ENCODE results near the gene EIF2D. TPM values are rescaled to one million over a fixed set of nuclear protein-coding genes. Genes with fewer than 3 reads are reported as not detected.

EIF2D gene
- total RNA-seq, 1 experiment from 2014 or later = 110 TPM

DNA sequence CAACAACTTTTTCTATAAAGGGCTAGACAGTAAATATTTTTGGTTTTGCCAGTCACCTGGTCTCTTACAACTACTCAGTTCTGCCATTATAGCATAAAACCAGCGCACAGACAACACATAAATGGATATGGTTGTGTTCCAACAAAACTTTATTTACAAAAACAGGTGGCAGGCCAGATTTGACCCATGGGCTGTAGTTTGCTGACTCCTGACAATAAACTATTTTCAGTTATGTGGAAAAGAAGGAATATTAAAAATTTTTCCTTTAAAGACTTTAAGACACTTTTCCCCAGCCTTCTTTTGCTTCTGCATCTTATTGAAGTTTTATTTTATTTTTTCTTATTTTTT is 16.0 kb downstream of the EIF2D start:
- H3K9me3 Mint-ChIP-seq (ENCODE audit: unreplicated experiment) = no peaks in the 10 kb centered on the region
- intact Hi-C loops (cut with micrococcal nuclease) = no loop called here

DNA sequence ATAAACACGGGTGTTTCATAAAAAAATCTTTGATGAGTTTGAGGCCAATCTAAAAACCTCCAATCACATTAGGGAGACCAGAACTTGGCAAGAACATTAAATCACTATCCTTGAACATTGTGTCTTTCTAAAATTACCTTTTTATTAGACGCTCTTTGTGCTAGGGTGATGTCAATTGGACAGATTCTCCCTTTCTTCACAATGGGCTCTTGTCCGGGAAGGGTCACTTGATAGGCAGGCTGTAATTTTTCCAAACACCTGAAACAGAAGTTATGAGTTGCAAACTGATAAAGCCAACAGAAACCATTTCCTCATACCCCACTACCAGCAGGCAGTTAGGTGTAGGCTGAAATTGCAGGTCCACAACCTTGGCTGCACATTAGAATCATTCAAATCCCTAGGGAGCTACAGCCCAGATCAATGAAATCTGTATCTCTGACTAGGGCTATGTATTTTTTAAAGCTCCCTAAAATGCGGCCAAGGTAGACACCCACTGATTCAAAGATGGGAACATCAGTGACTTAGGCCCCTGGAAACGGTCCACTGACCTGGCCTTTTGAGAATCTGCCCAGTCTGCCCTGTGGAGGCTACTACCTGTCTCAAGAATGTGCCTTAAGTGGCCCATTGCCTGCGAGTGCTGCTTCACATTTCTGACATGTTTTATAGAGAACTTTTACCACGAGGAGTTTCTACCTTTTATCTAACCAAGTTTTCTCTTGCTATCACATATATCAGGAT is 16.5 kb downstream of the EIF2D start:
- CTCF ChIA-PET = interaction anchor here (0.6 to 5.9 kb wide), 9 partner anchors 9 to 141 kb away, joined by 3 to 61 read pairs (median 4); no protein-coding TSS in a partner anchor

More for the DNA sequence above, 16.0 kb downstream of the EIF2D start:
- no peak overlapping the region for H3K4me3 Mint-ChIP-seq (ENCODE audit: unreplicated experiment)
- no peak for DNase-seq (ENCODE audit: unreplicated experiment)
- H3K27me3 Mint-ChIP-seq (ENCODE audit: insufficient read depth, unreplicated experiment) = no peaks in the 10 kb centered on the region
- H3K27ac Mint-ChIP-seq (ENCODE audit: low read depth, unreplicated experiment) = no peak overlapping the region
- POLR2A ChIA-PET = no interaction called here
- no peaks in the 10 kb centered on the region for H3K4me1 Mint-ChIP-seq (ENCODE audit: insufficient read depth, unreplicated experiment)
- peaks cover 100% of the 10 kb centered on the region for H3K36me3 Mint-ChIP-seq (ENCODE audit: insufficient read depth, unreplicated experiment)
- no TSS peak for BruUV-seq (replicated peaks)
- CTCF ChIA-PET = interaction anchor here (0.5 to 22.3 kb wide), 6 partner anchors 12 to 135 kb away, joined by 3 to 356 read pairs (median 8); no protein-coding TSS in a partner anchor
- TF ChIP-seq, protein P1, sequence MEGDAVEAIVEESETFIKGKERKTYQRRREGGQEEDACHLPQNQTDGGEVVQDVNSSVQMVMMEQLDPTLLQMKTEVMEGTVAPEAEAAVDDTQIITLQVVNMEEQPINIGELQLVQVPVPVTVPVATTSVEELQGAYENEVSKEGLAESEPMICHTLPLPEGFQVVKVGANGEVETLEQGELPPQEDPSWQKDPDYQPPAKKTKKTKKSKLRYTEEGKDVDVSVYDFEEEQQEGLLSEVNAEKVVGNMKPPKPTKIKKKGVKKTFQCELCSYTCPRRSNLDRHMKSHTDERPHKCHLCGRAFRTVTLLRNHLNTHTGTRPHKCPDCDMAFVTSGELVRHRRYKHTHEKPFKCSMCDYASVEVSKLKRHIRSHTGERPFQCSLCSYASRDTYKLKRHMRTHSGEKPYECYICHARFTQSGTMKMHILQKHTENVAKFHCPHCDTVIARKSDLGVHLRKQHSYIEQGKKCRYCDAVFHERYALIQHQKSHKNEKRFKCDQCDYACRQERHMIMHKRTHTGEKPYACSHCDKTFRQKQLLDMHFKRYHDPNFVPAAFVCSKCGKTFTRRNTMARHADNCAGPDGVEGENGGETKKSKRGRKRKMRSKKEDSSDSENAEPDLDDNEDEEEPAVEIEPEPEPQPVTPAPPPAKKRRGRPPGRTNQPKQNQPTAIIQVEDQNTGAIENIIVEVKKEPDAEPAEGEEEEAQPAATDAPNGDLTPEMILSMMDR (IDR thresholded peaks at IDR 0.05; ENCODE audit: unreplicated experiment) = no peak

DNA sequence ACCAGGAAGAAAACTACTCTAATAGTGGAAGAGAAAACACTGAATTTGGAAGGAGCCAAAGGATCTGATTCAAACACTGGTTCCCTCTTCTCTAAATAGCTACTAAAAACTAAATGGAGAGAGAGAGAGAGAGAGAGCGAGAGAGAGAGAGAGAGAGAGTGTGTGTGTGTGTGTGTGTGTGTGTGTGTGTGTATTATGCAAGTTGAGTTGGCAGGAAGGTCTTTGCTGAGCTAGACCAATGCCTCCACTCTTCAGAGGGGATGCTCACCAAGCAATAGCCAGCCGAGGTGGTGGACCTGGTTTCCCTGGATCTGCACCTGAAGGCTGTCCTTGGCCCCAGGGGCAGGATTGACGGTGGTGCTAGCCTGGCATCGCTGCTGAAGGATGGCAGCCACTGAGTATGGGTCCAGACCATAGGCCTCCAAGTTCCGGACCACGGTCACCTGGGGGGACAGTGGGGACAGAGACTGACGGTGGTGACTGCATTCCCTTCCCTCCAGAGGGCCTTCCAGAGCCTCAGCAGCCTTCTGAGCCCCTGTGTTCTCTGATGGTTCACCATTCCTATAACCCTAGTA is 18.8 kb downstream of the EIF2D start:
- POLR2A ChIA-PET = interaction anchor here (0.9 to 1.2 kb wide), 2 partner anchors 7 to 17 kb away, joined by 3 to 5 read pairs; no protein-coding TSS in a partner anchor
- intact Hi-C loops (cut with micrococcal nuclease) = no loop called here

More for the DNA sequence above, 16.5 kb downstream of the EIF2D start:
- no TSS peak for BruUV-seq (replicated peaks)
- no peaks in the 10 kb centered on the region for H3K4me1 Mint-ChIP-seq (ENCODE audit: insufficient read depth, unreplicated experiment)
- TF ChIP-seq, protein P1 (IDR thresholded peaks at IDR 0.05; ENCODE audit: unreplicated experiment) = no peak
- no peak for DNase-seq (ENCODE audit: unreplicated experiment)
- H3K27ac Mint-ChIP-seq (ENCODE audit: low read depth, unreplicated experiment) = no peak overlapping the region
- H3K36me3 Mint-ChIP-seq (ENCODE audit: insufficient read depth, unreplicated experiment) = peaks cover 100% of the 10 kb centered on the region
- H3K4me3 Mint-ChIP-seq (ENCODE audit: unreplicated experiment) = no peak overlapping the region
- intact Hi-C loops (cut with micrococcal nuclease) = no loop called here
- POLR2A ChIA-PET = interaction anchor here (0.6 to 1.8 kb wide), 3 partner anchors 12 to 81 kb away, joined by 3 to 6 read pairs (median 4); no protein-coding TSS in a partner anchor
- no peaks in the 10 kb centered on the region for H3K9me3 Mint-ChIP-seq (ENCODE audit: unreplicated experiment)
- H3K27me3 Mint-ChIP-seq (ENCODE audit: insufficient read depth, unreplicated experiment) = no peaks in the 10 kb centered on the region

More for the DNA sequence above, 18.8 kb downstream of the EIF2D start:
- no peaks in the 10 kb centered on the region for H3K9me3 Mint-ChIP-seq (ENCODE audit: unreplicated experiment)
- H3K4me1 Mint-ChIP-seq (ENCODE audit: insufficient read depth, unreplicated experiment) = peaks cover 23% of the 10 kb centered on the region
- CTCF ChIA-PET = interaction anchor here (0.6 to 5.9 kb wide), 14 partner anchors 9 to 388 kb away, joined by 3 to 61 read pairs (median 8); partner anchors contain the start of gene EIF2D
- no TSS peak for BruUV-seq (replicated peaks)
- no peak overlapping the region for H3K4me3 Mint-ChIP-seq (ENCODE audit: unreplicated experiment)
- TF ChIP-seq, protein P1 (IDR thresholded peaks at IDR 0.05; ENCODE audit: unreplicated experiment) = no peak
- H3K27ac Mint-ChIP-seq (ENCODE audit: low read depth, unreplicated experiment) = peak overlapping the region; percentile 6
- DNase-seq (ENCODE audit: unreplicated experiment) = no peak
- H3K36me3 Mint-ChIP-seq (ENCODE audit: insufficient read depth, unreplicated experiment) = peaks cover 81% of the 10 kb centered on the region
- no peaks in the 10 kb centered on the region for H3K27me3 Mint-ChIP-seq (ENCODE audit: insufficient read depth, unreplicated experiment)
